Measurements from ENCODE around the gene PPCS.

DNA sequence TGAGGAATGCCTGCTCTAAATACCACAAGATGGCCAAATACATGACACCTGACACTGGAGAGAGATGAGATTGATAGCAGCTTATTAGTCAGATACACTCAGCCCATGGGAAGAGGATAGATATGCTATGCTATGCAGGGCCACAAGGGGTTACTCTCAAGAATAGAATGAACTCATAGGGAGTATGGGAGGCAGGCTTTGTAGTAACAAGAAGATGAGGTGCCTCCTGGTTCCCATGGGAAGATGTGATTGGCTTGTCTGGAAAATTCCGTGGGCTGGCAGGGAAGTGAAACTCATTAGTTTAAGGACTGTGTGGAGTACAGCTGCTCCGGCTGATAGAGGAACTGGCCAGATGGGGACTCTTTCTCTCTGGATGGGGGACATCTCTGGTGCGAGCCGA, 23.3 kb downstream of the PPCS start:
- TF ChIP-seq, protein P1, sequence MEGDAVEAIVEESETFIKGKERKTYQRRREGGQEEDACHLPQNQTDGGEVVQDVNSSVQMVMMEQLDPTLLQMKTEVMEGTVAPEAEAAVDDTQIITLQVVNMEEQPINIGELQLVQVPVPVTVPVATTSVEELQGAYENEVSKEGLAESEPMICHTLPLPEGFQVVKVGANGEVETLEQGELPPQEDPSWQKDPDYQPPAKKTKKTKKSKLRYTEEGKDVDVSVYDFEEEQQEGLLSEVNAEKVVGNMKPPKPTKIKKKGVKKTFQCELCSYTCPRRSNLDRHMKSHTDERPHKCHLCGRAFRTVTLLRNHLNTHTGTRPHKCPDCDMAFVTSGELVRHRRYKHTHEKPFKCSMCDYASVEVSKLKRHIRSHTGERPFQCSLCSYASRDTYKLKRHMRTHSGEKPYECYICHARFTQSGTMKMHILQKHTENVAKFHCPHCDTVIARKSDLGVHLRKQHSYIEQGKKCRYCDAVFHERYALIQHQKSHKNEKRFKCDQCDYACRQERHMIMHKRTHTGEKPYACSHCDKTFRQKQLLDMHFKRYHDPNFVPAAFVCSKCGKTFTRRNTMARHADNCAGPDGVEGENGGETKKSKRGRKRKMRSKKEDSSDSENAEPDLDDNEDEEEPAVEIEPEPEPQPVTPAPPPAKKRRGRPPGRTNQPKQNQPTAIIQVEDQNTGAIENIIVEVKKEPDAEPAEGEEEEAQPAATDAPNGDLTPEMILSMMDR (conservative IDR thresholded peaks at IDR 0.05), result peak; percentile 26; the same call in 1 of the 2 replicates
- no peak for TF ChIP-seq EZH2 (IDR thresholded peaks at IDR 0.05; ENCODE audit: low read depth)
